Muscle layer of colon (tissue), 2 donors: Measurements from ENCODE around the gene HOPX.
"Not testable (repeated sequence)": the region's sequence is repeated elsewhere in the genome, so short reads cannot be mapped to it uniquely, and the experiment has no call there.

Source experiments
- H3K27ac ChIP-seq: one replicate; pipeline ENCODE4 v1.7.0; 2013; ENCODE audit warnings: low read depth, mild to moderate bottlenecking, low read length, moderate library complexity
- H3K27me3 ChIP-seq, 2 donors: one replicate each; pipeline ENCODE4 v1.7.0; 2013; ENCODE audit warnings: low read length in 2 of 2, mild to moderate bottlenecking in 2 of 2; ENCODE audit not compliant: insufficient read depth in 2 of 2, control insufficient read depth in 1 of 2
- H3K36me3 ChIP-seq: one replicate; pipeline ENCODE4 v1.7.0; 2013; ENCODE audit warnings: mild to moderate bottlenecking, low read length; ENCODE audit not compliant: insufficient read depth
- H3K4me1 ChIP-seq: one replicate; pipeline ENCODE4 v1.7.0; 2013; ENCODE audit warnings: mild to moderate bottlenecking, low read length; ENCODE audit not compliant: insufficient read depth
- H3K4me3 ChIP-seq, 2 donors: one replicate each; pipeline ENCODE4 v1.7.0; 2013; ENCODE audit warnings: low read length in 2 of 2, low read depth in 1 of 2, mild to moderate bottlenecking in 1 of 2, moderate library complexity in 1 of 2
- H3K9ac ChIP-seq: one replicate; pipeline ENCODE4 v1.7.0; 2013; ENCODE audit warnings: low read length
- H3K9me3 ChIP-seq: one replicate; pipeline ENCODE4 v1.7.0; 2013; ENCODE audit warnings: mild to moderate bottlenecking, low read length
- donor health status: abdominal sarcoma.
- donor health status: Adenocarcinoma of cecum.

HOPX gene

DNA sequence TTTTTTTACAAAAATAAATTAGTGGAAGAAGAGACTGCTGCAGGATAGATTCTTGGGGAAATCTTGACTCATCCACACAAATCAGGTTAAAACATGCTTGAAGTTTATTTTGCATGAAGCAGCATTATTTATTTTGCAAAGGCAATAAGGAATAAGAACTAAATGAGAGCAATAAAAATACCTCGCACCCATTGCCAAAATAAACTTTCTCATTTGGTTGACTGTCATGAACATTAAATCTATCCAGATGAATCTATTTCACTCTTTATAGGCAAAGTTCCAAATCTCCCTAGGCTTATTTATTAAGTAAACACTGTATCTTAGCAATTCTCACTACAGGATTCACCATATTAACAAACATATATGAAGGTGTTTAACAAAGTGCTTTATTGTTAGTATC is 58.9 kb downstream of the HOPX start:
- Histone ChIP-seq H3K9me3 (no peaks in the 10 kb centered on the region), H3K4me3 (no peak overlapping the region)

DNA sequence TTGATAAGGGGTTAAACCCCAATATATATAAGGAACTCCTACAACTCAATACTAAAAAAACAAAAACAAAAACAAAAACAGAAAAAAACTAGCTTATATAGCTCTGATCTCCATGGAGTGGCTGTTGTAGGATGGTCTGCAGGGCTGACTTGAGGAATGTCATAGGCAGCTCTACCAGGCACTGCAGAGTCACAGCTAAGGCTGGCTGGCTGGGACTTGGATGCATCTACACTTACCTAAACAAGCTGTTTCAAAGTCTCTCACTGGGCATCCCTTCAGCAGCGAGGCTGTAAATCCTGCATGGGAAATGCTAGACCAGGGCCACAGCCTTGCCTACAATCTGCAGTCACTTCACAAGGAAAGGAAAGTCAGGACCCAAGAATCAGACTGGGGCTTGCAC is 61.3 kb downstream of the HOPX start:
- peaks cover 20% of the 10 kb centered on the region for H3K4me1 ChIP-seq
- no peaks in the 10 kb centered on the region for H3K27me3 ChIP-seq
- H3K27ac ChIP-seq, result no peak overlapping the region
- no peaks in the 10 kb centered on the region for H3K36me3 ChIP-seq
- no peak overlapping the region for H3K4me3 ChIP-seq
- H3K9ac ChIP-seq, result no peak overlapping the region
- no peaks in the 10 kb centered on the region for H3K9me3 ChIP-seq

More for the DNA sequence above, 58.9 kb downstream of the HOPX start:
- Histone ChIP-seq H3K27me3 (no peaks in the 10 kb centered on the region), H3K27ac (no peak overlapping the region), H3K9ac (no peak overlapping the region), H3K4me1 (peaks cover 21% of the 10 kb centered on the region), H3K36me3 (no peaks in the 10 kb centered on the region)

DNA sequence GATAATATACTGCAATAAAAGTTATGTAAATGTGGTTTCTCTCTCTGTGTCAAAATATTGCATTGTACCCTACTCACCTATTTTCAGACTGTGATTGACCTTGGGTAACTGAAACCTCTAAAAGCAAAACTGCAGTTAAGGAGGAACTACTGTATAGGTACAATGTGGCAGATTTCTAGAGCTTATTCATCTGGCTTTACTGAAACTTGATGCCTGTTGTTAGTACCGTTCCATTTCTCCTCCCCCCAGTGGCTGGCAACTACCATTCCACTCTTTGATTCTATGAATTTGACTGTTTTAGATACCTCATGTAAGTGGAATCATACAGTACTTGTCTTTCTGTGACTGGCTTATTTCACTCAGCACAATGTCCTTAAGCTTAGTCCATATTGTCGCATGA is 61.9 kb downstream of the HOPX start:
- H3K36me3 ChIP-seq, result no peaks in the 10 kb centered on the region
- no peak overlapping the region for H3K4me3 ChIP-seq
- peaks cover 20% of the 10 kb centered on the region for H3K4me1 ChIP-seq
- no peak overlapping the region for H3K27ac ChIP-seq
- H3K9ac ChIP-seq, result no peak overlapping the region
- H3K9me3 ChIP-seq, result no peaks in the 10 kb centered on the region
- no peaks in the 10 kb centered on the region for H3K27me3 ChIP-seq

DNA sequence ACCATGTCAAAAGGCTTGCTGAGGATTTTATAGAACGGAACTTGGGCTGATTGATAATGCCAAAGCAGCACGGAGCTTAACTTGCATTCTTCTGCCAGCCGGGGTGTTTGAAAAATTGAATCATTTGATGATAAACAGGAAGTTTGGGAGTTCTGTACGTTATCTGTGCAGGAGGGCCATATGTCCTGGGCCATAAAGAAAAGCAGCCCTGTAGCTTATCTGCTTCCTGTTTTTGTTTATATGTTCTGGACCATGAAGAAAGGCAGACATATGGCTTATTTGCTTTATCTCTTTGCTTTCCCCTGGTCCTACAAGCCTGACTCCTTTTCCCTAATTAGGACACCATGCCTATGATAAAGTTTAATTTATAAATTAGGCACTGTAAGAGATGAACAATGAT is 62.4 kb downstream of the HOPX start:
- Histone ChIP-seq H3K36me3 (no peaks in the 10 kb centered on the region), H3K4me3 (no peak overlapping the region), H3K9me3 (no peaks in the 10 kb centered on the region), H3K27ac (no peak overlapping the region), H3K4me1 (peaks cover 20% of the 10 kb centered on the region), H3K27me3 (no peaks in the 10 kb centered on the region), H3K9ac (no peak overlapping the region)

DNA sequence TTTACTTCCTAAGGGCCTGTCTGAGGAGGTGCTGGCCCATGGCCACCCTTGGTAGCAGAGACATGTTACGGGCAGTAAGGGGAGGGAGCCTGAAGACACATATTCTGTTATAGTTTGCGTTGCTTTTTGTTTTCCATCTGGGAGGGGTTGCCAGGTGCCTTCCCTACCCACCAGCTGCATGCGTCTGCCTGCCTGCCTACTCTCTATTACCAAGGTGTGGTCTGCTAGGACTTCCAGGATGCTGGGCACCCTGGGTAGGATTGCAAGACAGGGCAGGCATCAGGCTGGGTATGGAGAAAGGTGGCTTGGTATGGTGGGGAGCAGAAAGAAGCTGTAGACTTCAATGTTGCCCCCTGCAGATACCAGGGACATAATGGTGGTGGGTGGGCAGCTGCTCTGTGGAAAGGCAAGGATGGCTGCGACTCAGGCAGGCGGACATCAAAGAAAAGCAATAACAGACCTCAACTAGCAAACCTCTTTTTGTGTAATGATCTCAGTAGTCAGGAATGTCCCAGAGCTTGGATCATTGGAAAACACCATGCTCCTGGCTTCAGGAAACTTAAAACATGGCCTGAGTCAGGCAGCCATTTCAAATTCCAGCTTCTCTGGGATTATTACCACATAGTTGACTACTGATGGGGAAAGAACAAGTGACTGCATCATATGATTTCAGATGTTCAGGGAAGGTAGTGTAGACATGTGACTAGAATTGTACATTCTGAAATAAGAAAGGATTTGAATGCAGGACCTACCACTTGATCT is 67.8 kb downstream of the HOPX start:
- H3K27me3 ChIP-seq, result no peaks in the 10 kb centered on the region
- H3K9ac ChIP-seq, result no peak overlapping the region
- H3K36me3 ChIP-seq, result no peaks in the 10 kb centered on the region
- no peak overlapping the region for H3K4me3 ChIP-seq
- no peaks in the 10 kb centered on the region for H3K4me1 ChIP-seq
- H3K27ac ChIP-seq, result no peak overlapping the region
- H3K9me3 ChIP-seq, result no peaks in the 10 kb centered on the region

DNA sequence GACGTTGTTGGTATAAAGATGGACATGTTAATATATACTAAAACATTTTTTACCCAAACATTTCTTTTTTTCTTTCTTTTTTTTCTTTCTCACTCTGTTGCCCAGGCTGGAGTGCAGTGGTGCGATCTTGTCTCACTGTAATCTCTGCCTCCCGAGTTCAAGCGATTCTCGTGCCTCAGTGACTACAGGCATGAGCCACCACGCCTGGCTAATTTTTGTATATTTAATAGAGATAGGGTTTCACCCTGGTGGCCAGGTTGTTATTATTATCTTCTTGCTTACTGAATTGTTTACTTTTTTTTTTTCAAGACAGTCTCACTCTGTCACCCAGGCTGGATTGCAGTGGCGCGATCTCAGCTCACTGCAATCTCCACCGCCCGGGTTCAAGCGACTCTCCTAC is 68.8 kb downstream of the HOPX start:
- Histone ChIP-seq H3K4me3 (no peak overlapping the region), H3K27me3 (no peaks in the 10 kb centered on the region), H3K9me3 (no peaks in the 10 kb centered on the region), H3K9ac (no peak overlapping the region), H3K27ac (no peak overlapping the region), H3K4me1 (no peaks in the 10 kb centered on the region), H3K36me3 (no peaks in the 10 kb centered on the region)

DNA sequence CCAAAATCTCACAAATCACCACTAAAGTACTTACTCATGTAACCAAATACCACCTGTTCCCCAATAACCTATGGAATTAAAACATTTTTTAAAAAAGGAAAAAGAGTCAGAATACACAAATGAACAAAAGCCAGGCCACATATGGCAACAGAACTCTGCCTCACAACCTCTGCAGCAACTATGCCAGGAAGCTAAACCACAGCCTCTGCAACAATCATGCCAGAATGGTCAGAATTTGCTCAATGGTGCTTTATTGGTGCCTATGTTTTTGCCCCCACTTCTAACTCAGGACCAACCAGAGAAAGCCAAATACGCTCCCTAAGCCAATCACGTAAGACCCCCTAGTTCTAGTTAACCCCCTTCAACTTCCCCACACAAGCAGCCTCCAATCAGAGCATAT is 69.6 kb downstream of the HOPX start:
- H3K4me3 ChIP-seq, result no peak overlapping the region
- no peaks in the 10 kb centered on the region for H3K27me3 ChIP-seq
- no peaks in the 10 kb centered on the region for H3K36me3 ChIP-seq
- no peak overlapping the region for H3K9ac ChIP-seq
- no peaks in the 10 kb centered on the region for H3K9me3 ChIP-seq
- H3K27ac ChIP-seq, result no peak overlapping the region
- no peaks in the 10 kb centered on the region for H3K4me1 ChIP-seq

DNA sequence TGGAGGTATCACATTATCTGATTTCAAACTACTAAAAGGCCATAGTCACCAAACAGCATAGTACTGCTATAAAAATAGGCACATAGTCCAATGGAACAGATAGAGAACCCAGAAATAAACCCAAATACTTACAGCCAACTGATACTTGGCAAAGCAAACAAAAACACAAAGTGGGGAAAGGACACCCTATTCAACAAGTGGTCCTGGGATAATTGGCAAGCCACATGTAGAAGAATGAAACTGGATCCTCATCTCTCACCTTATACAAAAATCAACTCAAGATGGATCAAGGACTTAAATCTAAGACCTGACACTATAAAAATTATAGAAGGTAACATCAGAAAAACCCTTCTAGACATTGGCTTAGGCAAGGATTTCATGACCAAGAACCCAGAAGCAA is 70.9 kb downstream of the HOPX start:
- not testable (repeated sequence) for H3K4me1 ChIP-seq, H3K9ac ChIP-seq, H3K36me3 ChIP-seq, H3K4me3 ChIP-seq, H3K27me3 ChIP-seq, H3K27ac ChIP-seq, H3K9me3 ChIP-seq

DNA sequence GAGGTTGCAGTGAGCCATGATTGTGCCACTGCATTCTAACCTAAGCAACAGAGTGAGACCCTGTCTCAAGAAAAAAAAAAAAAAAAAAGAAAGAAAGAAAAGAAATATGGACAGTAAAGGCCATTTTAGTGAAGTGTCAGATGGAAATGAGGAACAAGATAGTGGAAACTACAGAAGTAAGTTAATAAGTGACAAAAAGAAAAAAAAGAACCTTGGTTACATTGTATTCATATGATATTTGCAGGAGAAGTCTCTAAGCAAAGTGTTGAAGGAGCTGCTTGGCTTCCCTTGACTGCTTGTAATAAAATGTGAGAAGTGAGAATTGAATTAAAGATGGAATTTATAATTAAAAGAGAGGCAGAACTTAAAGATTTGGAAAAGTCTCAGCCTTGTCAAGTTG is 73.2 kb downstream of the HOPX start:
- Histone ChIP-seq H3K27me3 (no peaks in the 10 kb centered on the region), H3K27ac (no peak overlapping the region), H3K4me1 (no peaks in the 10 kb centered on the region), H3K9me3 (no peaks in the 10 kb centered on the region), H3K36me3 (no peaks in the 10 kb centered on the region), H3K9ac (no peak overlapping the region), H3K4me3 (no peak overlapping the region)

DNA sequence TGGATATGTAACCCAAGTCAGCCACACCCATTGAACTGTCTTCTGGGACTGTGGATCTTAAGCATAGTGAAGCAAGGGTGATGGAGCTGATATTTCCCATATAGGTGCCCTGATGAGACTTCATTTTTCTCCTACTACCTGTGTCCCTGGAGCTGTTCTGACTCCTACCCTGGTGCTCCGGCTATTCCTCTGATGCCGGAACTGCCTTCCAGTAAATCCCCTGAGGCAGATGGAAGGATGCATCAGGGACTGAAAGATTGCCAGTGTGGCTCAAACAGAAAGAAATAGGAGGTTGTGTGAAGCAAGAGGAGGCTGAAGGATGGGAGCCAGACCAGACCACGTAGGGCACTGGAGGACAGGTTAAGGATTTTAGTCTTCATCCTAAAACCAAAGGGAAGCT is 74.7 kb downstream of the HOPX start:
- Histone ChIP-seq H3K4me1 (no peaks in the 10 kb centered on the region), H3K27ac (no peak overlapping the region)

DNA sequence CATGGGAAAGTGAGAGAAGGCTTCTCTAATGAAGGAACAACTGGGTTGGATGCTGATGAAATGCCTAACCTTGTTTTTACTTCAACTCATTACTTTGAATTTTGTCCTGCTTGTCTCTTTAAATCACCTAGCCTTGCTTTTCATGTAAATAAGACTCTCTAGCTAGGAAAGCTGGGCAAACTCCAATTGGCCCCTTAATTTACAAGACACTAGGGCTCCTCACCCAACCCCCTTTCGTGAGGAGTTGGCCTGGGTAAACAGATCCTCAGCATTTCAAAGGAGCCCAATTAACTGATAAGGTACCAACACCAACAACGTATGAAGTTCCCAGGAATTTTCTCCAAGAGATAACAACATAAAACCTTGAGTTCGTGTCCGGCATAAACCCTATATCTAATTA is 75.6 kb downstream of the HOPX start:
- H3K27ac ChIP-seq, H3K9me3 ChIP-seq, H3K4me1 ChIP-seq, H3K27me3 ChIP-seq, H3K36me3 ChIP-seq, H3K9ac ChIP-seq, H3K4me3 ChIP-seq: not testable (repeated sequence)

More for the DNA sequence above, 74.7 kb downstream of the HOPX start:
- H3K9ac ChIP-seq, result no peak overlapping the region
- H3K27me3 ChIP-seq, result no peaks in the 10 kb centered on the region
- H3K9me3 ChIP-seq, result no peaks in the 10 kb centered on the region
- H3K4me3 ChIP-seq, result no peak overlapping the region
- no peaks in the 10 kb centered on the region for H3K36me3 ChIP-seq

DNA sequence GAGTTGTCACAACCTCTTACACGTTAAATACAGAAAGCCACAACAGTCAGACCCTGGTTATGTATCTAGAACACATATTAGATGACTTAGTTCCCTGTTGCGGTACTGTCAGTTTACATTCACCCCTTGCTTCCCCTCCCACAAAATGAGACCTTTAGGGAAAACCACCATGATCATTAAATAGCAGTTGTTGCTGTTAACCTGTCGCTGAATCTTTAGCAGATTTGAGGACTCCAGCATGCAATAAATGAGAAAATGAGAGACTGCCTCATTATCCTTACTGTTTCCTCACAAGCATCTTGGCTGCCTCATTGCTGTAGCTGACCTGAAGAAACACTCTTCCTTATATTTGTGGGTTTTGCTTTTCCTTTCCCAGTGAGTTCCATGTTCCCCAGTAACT is 77.8 kb downstream of the HOPX start:
- Histone ChIP-seq H3K4me3 (no peak overlapping the region), H3K9ac (no peak overlapping the region), H3K36me3 (no peaks in the 10 kb centered on the region), H3K27me3 (no peaks in the 10 kb centered on the region), H3K27ac (no peak overlapping the region), H3K9me3 (no peaks in the 10 kb centered on the region), H3K4me1 (no peaks in the 10 kb centered on the region)
